ENCODE results near the gene PHLDA3.
A peak's percentile ranks its signal among the peaks of the same experiment; 100 is the strongest.

The PHLDA3 gene

GRCh38 chr1:201461645-201462441, 7.1 kb downstream of the PHLDA3 start:
- peak; percentile 84 for DNase-seq (ENCODE audit: low spot score)

- peak; percentile 92 for DNase-seq (ENCODE audit: low spot score)
Observed at GRCh38 chr1:201460814-201461644, 8.0 kb downstream of the PHLDA3 start.

GRCh38 chr1:201459775-201460174, 9.2 kb downstream of the PHLDA3 start:
- DNase-seq (ENCODE audit: low spot score) = no peak

GRCh38 chr1:201459052-201459451, 9.9 kb downstream of the PHLDA3 start:
- DNase-seq (ENCODE audit: low spot score) = no peak

GRCh38 chr1:201457508-201457960, 11.5 kb downstream of the PHLDA3 start:
- no peak for DNase-seq (ENCODE audit: low spot score)

- DNase-seq (ENCODE audit: low spot score) = no peak
Observed at GRCh38 chr1:201456499-201457309, 12.3 kb downstream of the PHLDA3 start.

- DNase-seq (ENCODE audit: low spot score) = no peak
Observed at GRCh38 chr1:201455098-201455497, 13.9 kb downstream of the PHLDA3 start.

- DNase-seq (ENCODE audit: low spot score) = no peak
Observed at GRCh38 chr1:201454608-201455007, 14.4 kb downstream of the PHLDA3 start.

- no peak for DNase-seq (ENCODE audit: low spot score)
Observed at GRCh38 chr1:201452866-201453265, 16.1 kb downstream of the PHLDA3 start.

- peak; percentile 94 for DNase-seq (ENCODE audit: low spot score)
Observed at GRCh38 chr1:201450721-201451291, 18.2 kb downstream of the PHLDA3 start.

- DNase-seq (ENCODE audit: low spot score) = no peak
Observed at GRCh38 chr1:201448990-201449389, 20.0 kb downstream of the PHLDA3 start.

GRCh38 chr1:201447903-201448871, 20.8 kb downstream of the PHLDA3 start:
- peak; percentile 98 for DNase-seq (ENCODE audit: low spot score)

GRCh38 chr1:201445310-201445709, 23.7 kb downstream of the PHLDA3 start:
- no peak for DNase-seq (ENCODE audit: low spot score)

- no peak for DNase-seq (ENCODE audit: low spot score)
Observed at GRCh38 chr1:201444792-201445191, 24.2 kb downstream of the PHLDA3 start.

- DNase-seq (ENCODE audit: low spot score) = no peak
Observed at GRCh38 chr1:201443747-201444146, 25.2 kb downstream of the PHLDA3 start.

GRCh38 chr1:201436969-201437368, 32.0 kb downstream of the PHLDA3 start:
- DNase-seq (ENCODE audit: low spot score) = no peak

GRCh38 chr1:201436393-201436792, 32.6 kb downstream of the PHLDA3 start:
- DNase-seq (ENCODE audit: low spot score) = peak; percentile 23

GRCh38 chr1:201434266-201434665, 34.7 kb downstream of the PHLDA3 start:
- no peak for DNase-seq (ENCODE audit: low spot score)

GRCh38 chr1:201433609-201434008, 35.4 kb downstream of the PHLDA3 start:
- no peak for DNase-seq (ENCODE audit: low spot score)

- DNase-seq (ENCODE audit: low spot score) = no peak
Observed at GRCh38 chr1:201430776-201431175, 38.2 kb downstream of the PHLDA3 start.

All from COLO829 (cell line).